ENCODE measurements around the gene CHI3L1. TPM values are rescaled to one million over a fixed set of nuclear protein-coding genes. Genes with fewer than 3 reads are reported as not detected.

Gene CHI3L1
- total RNA-seq, 2 experiments from 2014 or later, result not detected

GRCh38 chr1:203213126-203213525 lies 26.6 kb upstream of the CHI3L1 start:
- H3K4me2 ChIP-seq (ENCODE audit: low read length), result no peak overlapping the region
- intact Hi-C loops (cut with micrococcal nuclease; ENCODE audit: unreplicated experiment), result no loop called here
- CTCF ChIA-PET (ENCODE audit: unreplicated experiment), result interaction anchor here (0.6 kb wide), 1 partner anchor 153 kb away, joined by 3 read pairs; no protein-coding TSS in a partner anchor
- H3K9me2 ChIP-seq (ENCODE audit: insufficient read depth, low read length), result no peaks in the 10 kb centered on the region
- H3K4me3 ChIP-seq (ENCODE audit: low read depth, low read length, poor library complexity, severe bottlenecking), result no peak overlapping the region
- no peaks in the 10 kb centered on the region for H4K20me1 ChIP-seq (ENCODE audit: insufficient read depth, low read length)
- H3K4me1 ChIP-seq (ENCODE audit: insufficient read depth, low read length, poor library complexity, severe bottlenecking), result no peaks in the 10 kb centered on the region
- DNase-seq (ENCODE audit: low spot score), result no peak
- H3K27ac ChIP-seq (ENCODE audit: low read depth, low read length, poor library complexity, severe bottlenecking), result no peak overlapping the region
- no peaks in the 10 kb centered on the region for H3K36me3 ChIP-seq (ENCODE audit: insufficient read depth, low read length)
- no peak overlapping the region for H2AFZ ChIP-seq (ENCODE audit: low read length)
- no peak for TF ChIP-seq EZH2phosphoT487 (IDR thresholded peaks at IDR 0.05; ENCODE audit: borderline replicate concordance, low read depth, low read length)
- no peak for TF ChIP-seq CTCF (conservative IDR thresholded peaks at IDR 0.05; ENCODE audit: low read length)
- POLR2A ChIA-PET, result no interaction called here
- H3K9me3 ChIP-seq (ENCODE audit: low read length), result no peaks in the 10 kb centered on the region; the same call in 1 of the 2 replicates
- no TSS peak for BruUV-seq (replicated peaks)
- H3K79me2 ChIP-seq (ENCODE audit: insufficient read depth, low read depth, low read length), result no peaks in the 10 kb centered on the region

GRCh38 chr1:203211812-203212211 lies 25.3 kb upstream of the CHI3L1 start:
- ChIA-PET POLR2A (no interaction called here), CTCF (ENCODE audit: unreplicated experiment) (no interaction called here)
- no peaks in the 10 kb centered on the region for H3K79me2 ChIP-seq (ENCODE audit: insufficient read depth, low read depth, low read length)
- H3K27ac ChIP-seq (ENCODE audit: low read depth, low read length, poor library complexity, severe bottlenecking), result no peak overlapping the region
- no TSS peak for BruUV-seq (replicated peaks)
- no peaks in the 10 kb centered on the region for H3K36me3 ChIP-seq (ENCODE audit: insufficient read depth, low read length)
- TF ChIP-seq CTCF (conservative IDR thresholded peaks at IDR 0.05; ENCODE audit: low read length) (no peak), EZH2phosphoT487 (IDR thresholded peaks at IDR 0.05; ENCODE audit: borderline replicate concordance, low read depth, low read length) (no peak)
- H3K4me2 ChIP-seq (ENCODE audit: low read length), result no peak overlapping the region
- H2AFZ ChIP-seq (ENCODE audit: low read length), result no peak overlapping the region
- H3K9me3 ChIP-seq (ENCODE audit: low read length), result no peaks in the 10 kb centered on the region; the same call in 1 of the 2 replicates
- no peaks in the 10 kb centered on the region for H4K20me1 ChIP-seq (ENCODE audit: insufficient read depth, low read length)
- H3K9me2 ChIP-seq (ENCODE audit: insufficient read depth, low read length), result no peaks in the 10 kb centered on the region
- no peak overlapping the region for H3K4me3 ChIP-seq (ENCODE audit: low read depth, low read length, poor library complexity, severe bottlenecking)
- H3K4me1 ChIP-seq (ENCODE audit: insufficient read depth, low read length, poor library complexity, severe bottlenecking), result no peaks in the 10 kb centered on the region
- intact Hi-C loops (cut with micrococcal nuclease; ENCODE audit: unreplicated experiment), result no loop called here
- no peak for DNase-seq (ENCODE audit: low spot score)

- no peak for DNase-seq (ENCODE audit: low spot score)
- H3K4me1 ChIP-seq (ENCODE audit: insufficient read depth, low read length, poor library complexity, severe bottlenecking), result no peaks in the 10 kb centered on the region
- no peaks in the 10 kb centered on the region for H4K20me1 ChIP-seq (ENCODE audit: insufficient read depth, low read length)
- H3K27ac ChIP-seq (ENCODE audit: low read depth, low read length, poor library complexity, severe bottlenecking), result no peak overlapping the region
- H3K9me3 ChIP-seq (ENCODE audit: low read length), result no peaks in the 10 kb centered on the region; the same call in 1 of the 2 replicates
- H3K4me3 ChIP-seq (ENCODE audit: low read depth, low read length, poor library complexity, severe bottlenecking), result no peak overlapping the region
- H3K9me2 ChIP-seq (ENCODE audit: insufficient read depth, low read length), result no peaks in the 10 kb centered on the region
- TF ChIP-seq CTCF (conservative IDR thresholded peaks at IDR 0.05; ENCODE audit: low read length) (no peak), EZH2phosphoT487 (IDR thresholded peaks at IDR 0.05; ENCODE audit: borderline replicate concordance, low read depth, low read length) (no peak)
- ChIA-PET CTCF (ENCODE audit: unreplicated experiment) (no interaction called here), POLR2A (no interaction called here)
- H3K79me2 ChIP-seq (ENCODE audit: insufficient read depth, low read depth, low read length), result no peaks in the 10 kb centered on the region
- no peak overlapping the region for H3K4me2 ChIP-seq (ENCODE audit: low read length)
- no peak overlapping the region for H2AFZ ChIP-seq (ENCODE audit: low read length)
- intact Hi-C loops (cut with micrococcal nuclease; ENCODE audit: unreplicated experiment), result no loop called here
- no TSS peak for BruUV-seq (replicated peaks)
- no peaks in the 10 kb centered on the region for H3K36me3 ChIP-seq (ENCODE audit: insufficient read depth, low read length)
These were observed 24.5 kb upstream of the CHI3L1 start for GRCh38 chr1:203210988-203211387.
